HAP-1 (cell line): ENCODE measurements around the gene RAB36.

Experiments
- DNase-seq, 2 experiments: peaks; one replicate each; pipeline ENCODE4 v3.0.0-alpha.2; 2016 to 2020; ENCODE audit warnings: low spot score in 2 of 2
- H3K27me3 ChIP-seq: fragments of 250-450 bp; sonication (Bioruptor Pico); 2 replicates; pipeline ENCODE4 v1.5.1; 2020; ENCODE audit warnings: low read depth, mild to moderate bottlenecking, moderate library complexity
- H3K36me3 ChIP-seq: fragments of 250-450 bp; sonication (Bioruptor Pico); replicated peaks from 2 replicates; pipeline ENCODE4 v1.5.1; 2020; ENCODE audit warnings: mild to moderate bottlenecking
- H3K4me1 ChIP-seq: fragments of 250-450 bp; sonication (Bioruptor Pico); 2 replicates; pipeline ENCODE4 v1.5.1; 2020; ENCODE audit warnings: mild to moderate bottlenecking
- H3K4me3 ChIP-seq: fragments of 250-450 bp; sonication (Bioruptor Pico); 2 replicates; pipeline ENCODE4 v1.5.1; 2020; ENCODE audit warnings: mild to moderate bottlenecking, moderate library complexity
- H3K9me3 ChIP-seq: fragments of 250-450 bp; sonication (Bioruptor Pico); 2 replicates; pipeline ENCODE4 v1.5.1; 2020; ENCODE audit warnings: mild to moderate bottlenecking, moderate library complexity
- in situ Hi-C: fragments of 300-500 bp; cut with MboI; formaldehyde crosslinking; loops from 3 replicates; pipeline ENCODE4 v1.14.3; 2020; ENCODE audit warnings: low sequenced_read_pairs, inconsistent platforms, mixed read lengths

The RAB36 gene

DNA sequence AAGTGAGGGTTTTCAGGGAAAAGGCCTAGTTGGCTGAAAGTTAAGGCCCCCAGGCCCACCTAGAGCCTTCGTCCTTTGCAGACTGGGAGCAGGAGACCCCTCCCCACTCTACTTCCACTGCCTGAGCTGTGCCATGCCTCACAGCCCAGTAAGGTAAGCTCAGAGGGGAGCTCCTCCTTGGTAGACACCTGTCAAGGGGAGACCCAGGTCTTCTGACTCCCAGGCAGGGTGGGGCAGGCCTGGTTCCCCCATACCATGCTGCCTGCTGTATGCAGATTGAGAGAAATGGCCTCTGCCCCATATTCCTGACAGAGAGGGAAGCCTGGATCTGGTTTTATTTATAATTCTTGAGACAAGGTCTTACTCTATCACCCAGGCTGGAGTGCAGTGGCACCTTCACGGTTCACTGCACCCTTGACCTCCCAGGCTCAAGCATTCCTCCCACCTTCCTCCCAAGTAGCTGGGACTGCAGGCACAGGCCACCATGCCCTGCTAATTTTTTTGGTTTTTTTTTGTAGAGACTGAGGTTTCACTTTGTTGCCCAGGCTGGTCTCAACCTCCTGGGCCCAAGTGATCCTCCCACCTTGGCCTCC is 697 bp downstream of the RAB36 start:
- Histone ChIP-seq H3K9me3 (no peaks in the 10 kb centered on the region), H3K36me3 (no peaks in the 10 kb centered on the region), H3K4me3 (no peak overlapping the region), H3K27me3 (no peaks in the 10 kb centered on the region), H3K4me1 (peaks cover 10% of the 10 kb centered on the region)
- in situ Hi-C loops: loop anchor here (25.0 kb wide), 1 partner anchor 684 kb away; no protein-coding TSS in a partner anchor
- DNase-seq: no peak

DNA sequence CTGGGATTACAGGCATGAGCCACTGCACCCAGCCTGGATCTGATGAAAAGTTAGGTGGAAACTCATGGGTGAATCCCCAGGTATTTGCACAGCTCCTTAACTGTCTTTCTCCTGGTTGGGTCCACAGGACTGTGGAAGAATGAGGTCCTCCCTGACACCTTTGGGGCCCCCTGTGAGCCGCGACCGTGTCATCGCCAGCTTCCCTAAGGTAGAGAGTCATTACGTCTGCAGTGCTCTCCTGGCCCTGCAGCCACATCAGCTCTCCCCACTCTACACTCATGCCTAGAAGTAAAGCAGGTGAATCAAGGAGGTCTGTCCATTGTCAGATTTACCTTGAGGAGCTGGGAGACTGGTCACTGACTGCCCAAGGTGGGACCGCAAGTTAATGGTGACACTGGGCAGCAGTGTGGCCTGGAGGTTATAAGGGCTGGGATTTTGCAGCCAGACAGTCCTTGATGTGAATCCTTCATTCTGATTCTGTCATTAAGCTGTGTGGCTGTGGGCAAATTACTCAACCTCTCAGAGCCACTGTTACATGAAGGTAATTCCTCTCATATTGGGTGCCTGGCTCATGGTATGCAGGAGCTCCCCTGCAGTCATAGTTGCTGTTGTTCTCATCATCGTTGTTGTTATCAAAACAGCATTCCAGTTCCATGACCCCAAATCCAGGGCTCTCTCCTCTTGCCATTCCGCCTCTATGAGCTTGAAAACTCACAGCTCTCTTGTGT is 1.4 kb downstream of the RAB36 start:
- Histone ChIP-seq H3K4me3 (no peak overlapping the region), H3K4me1 (peaks cover 7% of the 10 kb centered on the region), H3K36me3 (no peaks in the 10 kb centered on the region), H3K27me3 (no peaks in the 10 kb centered on the region), H3K9me3 (no peaks in the 10 kb centered on the region)
- no peak for DNase-seq
- in situ Hi-C loops: loop anchor here (25.0 kb wide), 1 partner anchor 684 kb away; no protein-coding TSS in a partner anchor

- no peaks in the 10 kb centered on the region for H3K9me3 ChIP-seq
- in situ Hi-C loops: loop anchor here (25.0 kb wide), 1 partner anchor 686 kb away; no protein-coding TSS in a partner anchor
- DNase-seq: no peak
- no peak overlapping the region for H3K4me3 ChIP-seq
- H3K36me3 ChIP-seq: no peaks in the 10 kb centered on the region
- peaks cover 7% of the 10 kb centered on the region for H3K4me1 ChIP-seq
- H3K27me3 ChIP-seq: no peaks in the 10 kb centered on the region
Observed at GRCh38 chr22:23147617-23148387, 2.5 kb downstream of the RAB36 start.

DNA sequence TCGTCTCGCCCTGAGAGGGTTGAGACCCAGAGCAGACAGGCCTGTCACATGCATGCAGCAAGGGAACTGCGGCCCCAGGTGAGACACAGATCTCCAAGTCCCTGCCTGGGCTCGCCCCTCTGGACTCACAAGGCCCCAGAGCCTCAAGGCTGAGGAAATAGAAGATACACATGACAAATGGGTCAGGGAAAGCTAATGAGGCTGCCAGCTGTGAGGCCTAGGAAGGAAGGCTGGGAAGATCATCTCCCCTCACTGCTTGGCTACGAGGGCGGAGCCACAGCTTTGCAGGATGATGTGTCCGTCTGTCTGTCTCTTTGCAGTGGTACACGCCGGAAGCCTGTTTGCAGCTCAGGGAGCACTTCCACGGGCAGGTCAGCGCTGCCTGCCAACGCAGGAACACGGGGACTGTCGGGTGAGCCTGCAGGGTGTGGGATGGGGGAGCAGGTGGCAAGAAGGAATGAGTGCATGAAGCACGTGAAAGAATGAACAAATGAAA is 4.5 kb downstream of the RAB36 start:
- in situ Hi-C loops: loop anchor here (25.0 kb wide), 1 partner anchor 687 kb away; no protein-coding TSS in a partner anchor
- no peaks in the 10 kb centered on the region for H3K27me3 ChIP-seq
- DNase-seq: no peak

DNA sequence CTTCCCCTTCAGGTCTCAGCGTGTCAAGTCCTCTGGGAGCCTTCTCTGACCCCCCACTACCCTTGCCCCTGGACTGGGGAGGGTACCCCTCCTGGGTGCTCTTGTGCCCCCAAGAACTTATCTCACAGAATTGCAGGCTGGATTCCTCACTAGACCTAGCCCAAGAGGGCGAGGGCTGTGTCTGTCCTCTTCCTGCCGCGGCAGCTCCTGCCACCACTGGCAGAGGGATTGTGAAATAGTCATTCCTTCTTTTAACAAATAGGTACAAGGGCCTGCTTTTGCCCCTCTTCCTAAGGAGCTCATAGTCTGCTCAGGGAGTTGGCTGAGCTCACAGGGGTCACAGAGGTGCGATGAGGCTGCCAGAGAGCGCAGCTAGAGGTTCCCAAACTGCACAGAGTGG is 5.5 kb downstream of the RAB36 start:
- Histone ChIP-seq H3K4me3 (no peak overlapping the region), H3K36me3 (no peaks in the 10 kb centered on the region), H3K9me3 (no peaks in the 10 kb centered on the region), H3K27me3 (no peaks in the 10 kb centered on the region), H3K4me1 (no peaks in the 10 kb centered on the region; the same call in 1 of the 2 replicates)
- in situ Hi-C loops: no loop called here
- DNase-seq: no peak

More for the DNA sequence above, 4.5 kb downstream of the RAB36 start:
- H3K4me3 ChIP-seq: no peak overlapping the region
- no peaks in the 10 kb centered on the region for H3K36me3 ChIP-seq
- H3K9me3 ChIP-seq: no peaks in the 10 kb centered on the region
- H3K4me1 ChIP-seq: peaks cover 5% of the 10 kb centered on the region

- H3K4me1 ChIP-seq: no peaks in the 10 kb centered on the region
- no peak overlapping the region for H3K4me3 ChIP-seq
- DNase-seq: no peak
- in situ Hi-C loops: no loop called here
- H3K36me3 ChIP-seq: no peaks in the 10 kb centered on the region
- no peaks in the 10 kb centered on the region for H3K9me3 ChIP-seq
- no peaks in the 10 kb centered on the region for H3K27me3 ChIP-seq
Observed at GRCh38 chr22:23151827-23152226, 6.5 kb downstream of the RAB36 start.

- no peaks in the 10 kb centered on the region for H3K27me3 ChIP-seq
- H3K4me3 ChIP-seq: no peak overlapping the region
- no peak for DNase-seq
- H3K4me1 ChIP-seq: no peaks in the 10 kb centered on the region; the same call in 1 of the 2 replicates
- in situ Hi-C loops: no loop called here
- no peaks in the 10 kb centered on the region for H3K36me3 ChIP-seq
- no peaks in the 10 kb centered on the region for H3K9me3 ChIP-seq
Observed at GRCh38 chr22:23152238-23153114, 7.2 kb downstream of the RAB36 start.

DNA sequence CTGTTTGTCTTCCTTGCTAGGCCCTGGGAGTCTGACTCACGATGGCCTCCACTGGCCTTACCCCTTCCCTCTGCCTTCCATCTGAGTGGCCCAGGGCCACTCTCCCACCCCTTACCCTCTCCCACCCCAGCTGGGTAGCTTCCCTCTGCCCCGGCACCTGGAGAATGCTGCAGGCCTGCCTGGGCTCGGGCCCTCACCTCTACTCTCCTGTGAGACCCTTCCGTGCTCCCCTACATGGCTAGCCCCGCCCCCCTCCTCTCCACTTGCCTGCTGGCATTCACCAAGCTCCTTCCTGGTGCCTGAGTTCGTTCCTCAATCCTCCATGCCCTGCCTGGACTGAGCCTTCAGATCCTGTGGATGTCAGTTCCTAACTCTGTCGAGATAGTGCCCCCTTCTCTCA is 8.7 kb downstream of the RAB36 start:
- no peaks in the 10 kb centered on the region for H3K27me3 ChIP-seq
- in situ Hi-C loops: no loop called here

GRCh38 chr22:23154461-23154860 is 9.2 kb downstream of the RAB36 start:
- Histone ChIP-seq H3K4me1 (no peaks in the 10 kb centered on the region; the same call in 1 of the 2 replicates), H3K4me3 (no peak overlapping the region), H3K36me3 (no peaks in the 10 kb centered on the region), H3K9me3 (no peaks in the 10 kb centered on the region), H3K27me3 (no peaks in the 10 kb centered on the region)
- in situ Hi-C loops: no loop called here
- DNase-seq: no peak

More for the DNA sequence above, 8.7 kb downstream of the RAB36 start:
- DNase-seq: no peak
- H3K9me3 ChIP-seq: no peaks in the 10 kb centered on the region
- no peaks in the 10 kb centered on the region; the same call in 1 of the 2 replicates for H3K4me1 ChIP-seq
- H3K4me3 ChIP-seq: no peak overlapping the region
- no peaks in the 10 kb centered on the region for H3K36me3 ChIP-seq

DNA sequence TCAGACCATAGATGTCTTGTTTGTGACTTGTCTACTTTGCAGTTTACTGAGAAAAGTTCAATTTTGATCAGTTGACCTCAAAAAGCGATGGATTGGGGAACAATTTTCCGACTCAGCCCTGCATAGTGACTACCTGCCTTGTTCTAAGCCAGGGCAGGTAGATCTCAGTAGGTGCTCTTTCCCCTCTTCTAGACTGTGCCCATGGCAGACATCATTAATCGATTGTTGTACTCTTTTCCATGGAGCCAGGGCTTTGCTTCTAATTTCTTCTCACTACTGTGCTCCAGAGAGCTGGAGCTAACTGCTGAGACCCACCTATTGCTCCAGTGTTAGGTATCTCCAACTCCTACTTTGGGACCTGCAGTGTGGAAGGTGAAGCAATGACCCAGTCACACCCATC is 9.9 kb downstream of the RAB36 start:
- Histone ChIP-seq H3K4me3 (no peak overlapping the region), H3K36me3 (no peaks in the 10 kb centered on the region), H3K9me3 (no peaks in the 10 kb centered on the region), H3K4me1 (no peaks in the 10 kb centered on the region; the same call in 1 of the 2 replicates), H3K27me3 (no peaks in the 10 kb centered on the region)
- in situ Hi-C loops: no loop called here
- DNase-seq: no peak

GRCh38 chr22:23155831-23156230 is 10.6 kb downstream of the RAB36 start:
- in situ Hi-C loops: no loop called here
- DNase-seq: no peak
- Histone ChIP-seq H3K27me3 (no peaks in the 10 kb centered on the region), H3K4me1 (no peaks in the 10 kb centered on the region; the same call in 1 of the 2 replicates), H3K36me3 (no peaks in the 10 kb centered on the region), H3K4me3 (no peak overlapping the region), H3K9me3 (no peaks in the 10 kb centered on the region)

GRCh38 chr22:23156286-23156685 is 11.0 kb downstream of the RAB36 start:
- Histone ChIP-seq H3K4me3 (no peak overlapping the region), H3K27me3 (no peaks in the 10 kb centered on the region), H3K4me1 (no peaks in the 10 kb centered on the region; the same call in 1 of the 2 replicates), H3K36me3 (no peaks in the 10 kb centered on the region), H3K9me3 (no peaks in the 10 kb centered on the region)
- in situ Hi-C loops: no loop called here
- no peak for DNase-seq
